SK-N-SH treated with all-trans-retinoic acid at 6 μM for 48 hours (cell line): ENCODE measurements around the gene SFN.

Source experiments
- ATAC-seq: fragments of 200-7000 bp; cut with Tn5 transposase; 3 replicates; pipeline ENCODE4 v1.9.1; 2020; ENCODE audit warnings: mild to moderate bottlenecking, moderate library complexity
- ARNTL ChIP-seq: fragments of 450-650 bp; formaldehyde crosslinking; IDR thresholded peaks from 2 replicates; pipeline ENCODE4 v1.5.0; 2020; ENCODE audit warnings: low read depth, mild to moderate bottlenecking, moderate library complexity, borderline replicate concordance
- BACH2 ChIP-seq: fragments of 250-450 bp; sonication (Bioruptor Pico); IDR thresholded peaks from 2 replicates; pipeline ENCODE4 v1.9.0; 2021; ENCODE audit warnings: mild to moderate bottlenecking, borderline replicate concordance
- CREB5 ChIP-seq: fragments of 250-450 bp; sonication (Bioruptor Pico); IDR thresholded peaks from 2 replicates; pipeline ENCODE4 v1.5.1; 2020; ENCODE audit warnings: low read depth, mild to moderate bottlenecking, moderate library complexity
- CSDC2 ChIP-seq: fragments of 250-450 bp; sonication (Bioruptor Pico); IDR thresholded peaks from 2 replicates; pipeline ENCODE4 v1.5.0; 2020; ENCODE audit warnings: mild to moderate bottlenecking, moderate library complexity
- CSRNP3 ChIP-seq: fragments of 250-450 bp; sonication (Bioruptor Pico); IDR thresholded peaks from 2 replicates; pipeline ENCODE4 v1.5.1; 2021; ENCODE audit warnings: mild to moderate bottlenecking, moderate library complexity
- ESRRG ChIP-seq: fragments of 250-450 bp; sonication (Bioruptor Pico); IDR thresholded peaks from 2 replicates; pipeline ENCODE4 v1.6.1; 2021; ENCODE audit warnings: mild to moderate bottlenecking
- GLIS3 ChIP-seq: fragments of 250-450 bp; sonication (Bioruptor Pico); IDR thresholded peaks from 2 replicates; pipeline ENCODE4 v1.5.0; 2020; ENCODE audit warnings: mild to moderate bottlenecking, moderate library complexity
- OSR1 ChIP-seq: fragments of 250-450 bp; sonication (Bioruptor Pico); IDR thresholded peaks from 2 replicates; pipeline ENCODE4 v1.8.0; 2022; ENCODE audit warnings: moderate library complexity, mild to moderate bottlenecking, inconsistent platforms
- PATZ1 ChIP-seq: fragments of 250-450 bp; sonication (Bioruptor Pico); IDR thresholded peaks from 2 replicates; pipeline ENCODE4 v1.8.0; 2020; ENCODE audit warnings: mild to moderate bottlenecking, moderate library complexity, borderline replicate concordance
- POU6F1 ChIP-seq: fragments of 250-450 bp; sonication (Bioruptor Pico); IDR thresholded peaks from 2 replicates; pipeline ENCODE4 v1.8.0; 2021; ENCODE audit warnings: low read depth, mild to moderate bottlenecking, moderate library complexity, borderline replicate concordance
- PPARA ChIP-seq: fragments of 250-450 bp; sonication (Bioruptor Pico); IDR thresholded peaks from 2 replicates; pipeline ENCODE4 v1.5.0; 2020; ENCODE audit warnings: mild to moderate bottlenecking, borderline replicate concordance
- RARB ChIP-seq: fragments of 250-450 bp; sonication (Bioruptor Pico); IDR thresholded peaks from 2 replicates; pipeline ENCODE4 v1.8.0; 2021; ENCODE audit warnings: mild to moderate bottlenecking, moderate library complexity
- SNAI2 ChIP-seq: fragments of 250-450 bp; sonication (Bioruptor Pico); IDR thresholded peaks from 2 replicates; pipeline ENCODE4 v1.5.0; 2020; ENCODE audit warnings: mild to moderate bottlenecking, moderate library complexity
- TCF4 ChIP-seq: fragments of 250-450 bp; sonication (Bioruptor Pico); IDR thresholded peaks from 2 replicates; pipeline ENCODE4 v1.8.0; 2021; ENCODE audit warnings: mild to moderate bottlenecking, moderate library complexity, borderline replicate concordance
- TOX ChIP-seq: fragments of 250-450 bp; sonication (Bioruptor Pico); IDR thresholded peaks from 2 replicates; pipeline ENCODE4 v1.8.0; 2021; ENCODE audit warnings: mild to moderate bottlenecking, moderate library complexity, borderline replicate concordance
- TSHZ2 ChIP-seq: fragments of 250-450 bp; sonication (Bioruptor Pico); IDR thresholded peaks from 2 replicates; pipeline ENCODE4 v1.5.0; 2020; ENCODE audit warnings: mild to moderate bottlenecking, moderate library complexity
- ZC3H10 ChIP-seq: fragments of 250-450 bp; sonication (Bioruptor Pico); IDR thresholded peaks from 2 replicates; pipeline ENCODE4 v1.5.1; 2021; ENCODE audit warnings: mild to moderate bottlenecking, moderate library complexity
- ZFP3 ChIP-seq: fragments of 250-450 bp; sonication (Bioruptor Pico); IDR thresholded peaks from 2 replicates; pipeline ENCODE4 v1.5.0; 2020; ENCODE audit warnings: mild to moderate bottlenecking, moderate library complexity
- ZFP30 ChIP-seq: fragments of 450-650 bp; formaldehyde crosslinking; IDR thresholded peaks from 2 replicates; pipeline ENCODE4 v1.5.0; 2022; ENCODE audit warnings: mild to moderate bottlenecking, moderate library complexity
- ZNF565 ChIP-seq: fragments of 450-650 bp; formaldehyde crosslinking; conservative IDR thresholded peaks from 2 replicates; pipeline ENCODE4 v1.5.0; 2020; ENCODE audit warnings: low read depth, mild to moderate bottlenecking, moderate library complexity
- ZNF8 ChIP-seq: fragments of 450-650 bp; formaldehyde crosslinking; IDR thresholded peaks from 2 replicates; pipeline ENCODE4 v1.5.0; 2020; ENCODE audit warnings: mild to moderate bottlenecking, moderate library complexity

The SFN gene

GRCh38 chr1:26855636-26856035, 7.3 kb upstream of the SFN start:
- TF ChIP-seq CSRNP3 = no peak
- TF ChIP-seq BACH2 (CRISPR knock-in tag) = no peak
- TF ChIP-seq ZC3H10 (CRISPR knock-in tag) = no peak
- TF ChIP-seq OSR1 (CRISPR knock-in tag) = no peak
- no peak for TF ChIP-seq TOX
- TF ChIP-seq CSDC2 (CRISPR knock-in tag) = no peak
- no peak for TF ChIP-seq POU6F1 (CRISPR knock-in tag)
- TF ChIP-seq ZNF8 = no peak
- no peak for TF ChIP-seq PPARA (CRISPR knock-in tag)
- no peak for TF ChIP-seq ZFP3 (CRISPR knock-in tag)
- TF ChIP-seq CREB5 (CRISPR knock-in tag) = no peak
- no peak for TF ChIP-seq PATZ1
- no peak for TF ChIP-seq ARNTL (CRISPR knock-in tag)
- no peak for TF ChIP-seq TSHZ2 (CRISPR knock-in tag)
- TF ChIP-seq TCF4 (CRISPR knock-in tag) = no peak
- TF ChIP-seq RARB = no peak
- TF ChIP-seq ESRRG (CRISPR knock-in tag) = no peak
- TF ChIP-seq GLIS3 = no peak
- no peak for TF ChIP-seq ZFP30 (CRISPR knock-in tag)
- TF ChIP-seq, all 23 proteins: peak for 0
- no peak for ATAC-seq

GRCh38 chr1:26856181-26856580, 6.8 kb upstream of the SFN start:
- no peak for ATAC-seq
- TF ChIP-seq PPARA (CRISPR knock-in tag) (no peak), ZFP30 (CRISPR knock-in tag) (no peak), GLIS3 (no peak), ZNF565 (CRISPR knock-in tag) (no peak), CREB5 (CRISPR knock-in tag) (no peak), SNAI2 (CRISPR knock-in tag) (no peak), CSRNP3 (no peak), RARB (no peak), BACH2 (CRISPR knock-in tag) (no peak), OSR1 (CRISPR knock-in tag) (no peak), PATZ1 (no peak), ZNF8 (no peak), TCF4 (CRISPR knock-in tag) (no peak), ZC3H10 (CRISPR knock-in tag) (no peak), TOX (no peak), ESRRG (CRISPR knock-in tag) (no peak)
